K562 (cell line): ENCODE data around the gene PRDX2. TPM values are rescaled to one million over a fixed set of nuclear protein-coding genes. Genes with fewer than 3 reads are reported as not detected.
A peak's percentile ranks its signal among the peaks of the same experiment; 100 is the strongest.

ENCODE experiments used
- CHD1 ChIP-seq: fragments of 200-600 bp; sonication (generic); IDR thresholded peaks from one replicate; pipeline ENCODE4 v1.6.1; 2012; ENCODE audit warnings: mild to moderate bottlenecking, moderate library complexity, low read length, inconsistent platforms
- ERF ChIP-seq: fragments of 450-650 bp; formaldehyde crosslinking; IDR thresholded peaks from 2 replicates; pipeline ENCODE4 v1.4.0; 2020; ENCODE audit warnings: mild to moderate bottlenecking, mixed read lengths
- GABPB1 ChIP-seq: sonication (generic); formaldehyde crosslinking; IDR thresholded peaks from 2 replicates; pipeline ENCODE4 v1.8.0; 2022; ENCODE audit warnings: mild to moderate bottlenecking, missing genetic modification reagents
- HNRNPLL ChIP-seq: fragments of 200-400 bp; formaldehyde crosslinking; IDR thresholded peaks from 2 replicates; pipeline ENCODE4 v1.6.1; 2017; ENCODE audit warnings: low read length, low read depth, mild to moderate bottlenecking; ENCODE audit not compliant: poor library complexity, severe bottlenecking
- ILK ChIP-seq: fragments of 450-650 bp; IDR thresholded peaks from 2 replicates; pipeline ENCODE4 v1.6.1; 2016; ENCODE audit warnings: missing genetic modification characterization, low read depth, mild to moderate bottlenecking, missing compliant biosample characterization, moderate library complexity, borderline replicate concordance
- KAT2B ChIP-seq: IDR thresholded peaks from one replicate; pipeline ENCODE4 v1.6.1; 2012; ENCODE audit warnings: low read depth, mild to moderate bottlenecking, control low read depth, inconsistent platforms, low read length, moderate library complexity
- KLF16 ChIP-seq: IDR thresholded peaks from 2 replicates; pipeline ENCODE4 v1.6.1; 2016; ENCODE audit warnings: antibody characterized with exemption
- NR2F6 ChIP-seq: fragments of 450-650 bp; formaldehyde crosslinking; IDR thresholded peaks from 2 replicates; pipeline ENCODE4 v1.4.0; 2020; ENCODE audit warnings: mild to moderate bottlenecking
- PHF8 ChIP-seq: fragments of 200-600 bp; sonication (generic); IDR thresholded peaks from 2 replicates; pipeline ENCODE4 v1.6.1; 2012; ENCODE audit warnings: mixed run types, mild to moderate bottlenecking, inconsistent platforms, low read length, moderate library complexity, borderline replicate concordance
- PURB ChIP-seq: sonication (generic); formaldehyde crosslinking; IDR thresholded peaks from 2 replicates; pipeline ENCODE4 v1.9.0; 2021; ENCODE audit warnings: low read depth, mild to moderate bottlenecking, missing genetic modification reagents
- SAP30 ChIP-seq: fragments of 200-600 bp; sonication (generic); IDR thresholded peaks from 2 replicates; pipeline ENCODE4 v1.6.1; 2012; ENCODE audit warnings: borderline replicate concordance, low read depth, mild to moderate bottlenecking, moderate library complexity, low read length, control low read depth, inconsistent platforms; ENCODE audit not compliant: insufficient read depth, poor library complexity, severe bottlenecking
- SOX6 ChIP-seq: fragments of 450-650 bp; IDR thresholded peaks from 2 replicates; pipeline ENCODE4 v1.6.1; 2014; ENCODE audit warnings: mild to moderate bottlenecking
- TSC22D4 ChIP-seq: fragments of 450-650 bp; IDR thresholded peaks from 2 replicates; pipeline ENCODE4 v1.6.1; 2016; ENCODE audit warnings: missing genetic modification characterization, missing biosample characterization, control low read depth
- ZNF175 ChIP-seq: fragments of 200-800 bp; sonication (Bioruptor generic); IDR thresholded peaks from 2 replicates; pipeline ENCODE4 v1.6.1; 2016; ENCODE audit warnings: low read depth, mild to moderate bottlenecking, missing genetic modification characterization, missing compliant biosample characterization
- ZNF384 ChIP-seq: IDR thresholded peaks from 2 replicates; pipeline ENCODE4 v1.6.1; 2012; ENCODE audit warnings: low read depth, low read length, improper control_type of control experiment
- ZNF41 ChIP-seq: fragments of 250-450 bp; sonication (Bioruptor Pico); conservative IDR thresholded peaks from 2 replicates; pipeline ENCODE4 v1.4.0; 2020; ENCODE audit warnings: mild to moderate bottlenecking
- ZNF57 ChIP-seq: fragments of 450-650 bp; formaldehyde crosslinking; IDR thresholded peaks from 2 replicates; pipeline ENCODE4 v1.4.0; 2020; ENCODE audit warnings: mild to moderate bottlenecking, moderate library complexity
- polyA plus RNA-seq, 8 experiments: library from polyadenylated mRNA; depleted of rRNA in 4 of 8; stranded (reverse) in 5 of 8; unstranded in 3 of 8; fragments of >200 nt; fragmentation: Nextera tagmentation in 2 of 8; fragmentation: Illumina TruSeq in 1 of 8; extraction: Ambion mirVana in 2 of 8; extraction: Trizol in 1 of 8; gene quantifications; 2 replicates each; pipeline versions ENCODE4 v1.2.1 to v1.2.3, GENCODE V29; 2011 to 2014; ENCODE audit warnings: inconsistent platforms in 1 of 8, missing spikeins in 1 of 8
- total RNA-seq, 7 experiments: library from RNA; depleted of rRNA in 6 of 7; stranded (reverse); fragments of >200 nt in 6 of 7; fragmentation: Illumina TruSeq in 2 of 7; extraction: Trizol in 2 of 7; gene quantifications; 2 replicates each; pipeline versions ENCODE4 v1.2.1 to v1.2.3, GENCODE V29; 2011 to 2021; ENCODE audit warnings: low replicate concordance in 1 of 7
- TF ChIP-seq, protein P1 (sequence below): fragments of 200-800 bp; sonication (Bioruptor generic); IDR thresholded peaks from 2 replicates; pipeline ENCODE4 v1.6.1; 2017; ENCODE audit warnings: missing genetic modification characterization, missing compliant biosample characterization
- TF ChIP-seq, protein P2 (sequence below): sonication (generic); formaldehyde crosslinking; IDR thresholded peaks from 2 replicates; pipeline ENCODE4 v1.8.0; 2023; ENCODE audit warnings: mild to moderate bottlenecking, missing genetic modification reagents
- TF ChIP-seq, protein P3 (sequence below): fragments of 450-650 bp; formaldehyde crosslinking; IDR thresholded peaks from 2 replicates; pipeline ENCODE4 v1.4.0; 2020; ENCODE audit warnings: mild to moderate bottlenecking, moderate library complexity
- TF ChIP-seq, protein P4 (sequence below): fragments of 250-450 bp; sonication (Bioruptor Pico); IDR thresholded peaks from 2 replicates; pipeline ENCODE4 v1.9.0; 2021; ENCODE audit warnings: mild to moderate bottlenecking

Gene PRDX2
- total and polyA plus RNA-seq, 9 of the 15 experiments (the other 6 are each of a cell fraction or from before 2014, with no cell fraction given), result 206 to 1,183 (median 415) TPM

DNA sequence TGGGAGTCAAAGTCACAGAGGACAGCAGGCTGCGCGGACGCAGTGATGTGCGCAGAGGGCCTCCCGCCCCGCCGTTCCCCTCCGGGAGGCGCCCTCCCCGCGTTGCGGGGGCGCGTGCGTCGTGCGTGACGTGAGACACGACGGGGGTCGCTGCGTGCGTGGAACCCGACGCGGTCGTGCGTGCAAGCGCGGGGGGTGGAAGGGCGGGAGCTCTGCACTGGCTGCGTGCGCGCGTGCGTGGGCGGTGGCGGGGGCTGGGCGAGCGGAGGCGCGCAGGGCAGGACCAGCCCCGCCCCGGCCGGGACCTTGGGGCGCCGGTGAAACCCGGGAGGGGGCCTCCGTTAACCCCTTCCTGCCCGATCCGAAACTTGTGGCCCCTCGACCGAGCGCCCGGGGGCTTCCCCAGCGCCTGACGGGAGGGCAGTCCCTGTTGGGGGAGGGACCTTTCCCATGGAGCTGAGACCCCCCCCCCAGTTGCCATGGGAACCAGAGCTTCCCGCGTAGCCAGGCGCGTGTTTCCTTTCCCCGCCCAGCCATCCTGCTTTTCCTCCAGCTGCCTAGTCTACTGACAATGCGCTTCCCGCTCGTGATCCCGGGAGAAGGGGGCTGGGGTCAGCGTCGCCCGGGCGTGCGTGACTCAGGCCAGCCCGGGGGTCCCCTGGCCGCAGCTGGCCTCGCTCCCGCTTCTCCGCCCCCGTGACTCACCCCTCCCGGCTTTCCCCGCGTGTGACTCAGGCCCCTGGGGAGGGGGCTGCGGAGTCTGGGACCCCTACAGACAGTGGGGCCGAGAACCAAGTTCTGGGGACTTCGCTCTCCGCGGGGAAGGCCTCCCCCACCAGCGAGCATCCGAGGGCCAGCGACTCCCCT lies 18.9 kb downstream of the PRDX2 start (continued):
- TF ChIP-seq, protein P1, sequence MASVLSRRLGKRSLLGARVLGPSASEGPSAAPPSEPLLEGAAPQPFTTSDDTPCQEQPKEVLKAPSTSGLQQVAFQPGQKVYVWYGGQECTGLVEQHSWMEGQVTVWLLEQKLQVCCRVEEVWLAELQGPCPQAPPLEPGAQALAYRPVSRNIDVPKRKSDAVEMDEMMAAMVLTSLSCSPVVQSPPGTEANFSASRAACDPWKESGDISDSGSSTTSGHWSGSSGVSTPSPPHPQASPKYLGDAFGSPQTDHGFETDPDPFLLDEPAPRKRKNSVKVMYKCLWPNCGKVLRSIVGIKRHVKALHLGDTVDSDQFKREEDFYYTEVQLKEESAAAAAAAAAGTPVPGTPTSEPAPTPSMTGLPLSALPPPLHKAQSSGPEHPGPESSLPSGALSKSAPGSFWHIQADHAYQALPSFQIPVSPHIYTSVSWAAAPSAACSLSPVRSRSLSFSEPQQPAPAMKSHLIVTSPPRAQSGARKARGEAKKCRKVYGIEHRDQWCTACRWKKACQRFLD (CRISPR knock-in tag), result no peak
- TF ChIP-seq GABPB1, result peak; percentile 71
- no peak for TF ChIP-seq KAT2B
- peak; percentile 42; the same call in 1 of the 2 replicates for TF ChIP-seq ZNF175 (CRISPR knock-in tag)
- TF ChIP-seq CHD1, result no peak
- TF ChIP-seq PURB (CRISPR knock-in tag), result no peak
- TF ChIP-seq, protein P2, sequence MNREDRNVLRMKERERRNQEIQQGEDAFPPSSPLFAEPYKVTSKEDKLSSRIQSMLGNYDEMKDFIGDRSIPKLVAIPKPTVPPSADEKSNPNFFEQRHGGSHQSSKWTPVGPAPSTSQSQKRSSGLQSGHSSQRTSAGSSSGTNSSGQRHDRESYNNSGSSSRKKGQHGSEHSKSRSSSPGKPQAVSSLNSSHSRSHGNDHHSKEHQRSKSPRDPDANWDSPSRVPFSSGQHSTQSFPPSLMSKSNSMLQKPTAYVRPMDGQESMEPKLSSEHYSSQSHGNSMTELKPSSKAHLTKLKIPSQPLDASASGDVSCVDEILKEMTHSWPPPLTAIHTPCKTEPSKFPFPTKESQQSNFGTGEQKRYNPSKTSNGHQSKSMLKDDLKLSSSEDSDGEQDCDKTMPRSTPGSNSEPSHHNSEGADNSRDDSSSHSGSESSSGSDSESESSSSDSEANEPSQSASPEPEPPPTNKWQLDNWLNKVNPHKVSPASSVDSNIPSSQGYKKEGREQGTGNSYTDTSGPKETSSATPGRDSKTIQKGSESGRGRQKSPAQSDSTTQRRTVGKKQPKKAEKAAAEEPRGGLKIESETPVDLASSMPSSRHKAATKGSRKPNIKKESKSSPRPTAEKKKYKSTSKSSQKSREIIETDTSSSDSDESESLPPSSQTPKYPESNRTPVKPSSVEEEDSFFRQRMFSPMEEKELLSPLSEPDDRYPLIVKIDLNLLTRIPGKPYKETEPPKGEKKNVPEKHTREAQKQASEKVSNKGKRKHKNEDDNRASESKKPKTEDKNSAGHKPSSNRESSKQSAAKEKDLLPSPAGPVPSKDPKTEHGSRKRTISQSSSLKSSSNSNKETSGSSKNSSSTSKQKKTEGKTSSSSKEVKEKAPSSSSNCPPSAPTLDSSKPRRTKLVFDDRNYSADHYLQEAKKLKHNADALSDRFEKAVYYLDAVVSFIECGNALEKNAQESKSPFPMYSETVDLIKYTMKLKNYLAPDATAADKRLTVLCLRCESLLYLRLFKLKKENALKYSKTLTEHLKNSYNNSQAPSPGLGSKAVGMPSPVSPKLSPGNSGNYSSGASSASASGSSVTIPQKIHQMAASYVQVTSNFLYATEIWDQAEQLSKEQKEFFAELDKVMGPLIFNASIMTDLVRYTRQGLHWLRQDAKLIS (CRISPR knock-in tag), result 0 out of 2 replicates have a peak, but pooled peaks have one; percentile 34
- TF ChIP-seq NR2F6, result no peak
- TF ChIP-seq ZNF384, result no peak
- TF ChIP-seq ZNF57 (CRISPR knock-in tag), result no peak
- peak; percentile 62 for TF ChIP-seq HNRNPLL
- TF ChIP-seq, protein P3, sequence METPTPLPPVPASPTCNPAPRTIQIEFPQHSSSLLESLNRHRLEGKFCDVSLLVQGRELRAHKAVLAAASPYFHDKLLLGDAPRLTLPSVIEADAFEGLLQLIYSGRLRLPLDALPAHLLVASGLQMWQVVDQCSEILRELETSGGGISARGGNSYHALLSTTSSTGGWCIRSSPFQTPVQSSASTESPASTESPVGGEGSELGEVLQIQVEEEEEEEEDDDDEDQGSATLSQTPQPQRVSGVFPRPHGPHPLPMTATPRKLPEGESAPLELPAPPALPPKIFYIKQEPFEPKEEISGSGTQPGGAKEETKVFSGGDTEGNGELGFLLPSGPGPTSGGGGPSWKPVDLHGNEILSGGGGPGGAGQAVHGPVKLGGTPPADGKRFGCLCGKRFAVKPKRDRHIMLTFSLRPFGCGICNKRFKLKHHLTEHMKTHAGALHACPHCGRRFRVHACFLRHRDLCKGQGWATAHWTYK (CRISPR knock-in tag), result peak; percentile 88; the same call in 1 of the 2 replicates
- no peak for TF ChIP-seq ZNF41 (CRISPR knock-in tag)
- TF ChIP-seq ERF (CRISPR knock-in tag), result no peak
- no peak for TF ChIP-seq ILK (tag)
- TF ChIP-seq, protein P4, sequence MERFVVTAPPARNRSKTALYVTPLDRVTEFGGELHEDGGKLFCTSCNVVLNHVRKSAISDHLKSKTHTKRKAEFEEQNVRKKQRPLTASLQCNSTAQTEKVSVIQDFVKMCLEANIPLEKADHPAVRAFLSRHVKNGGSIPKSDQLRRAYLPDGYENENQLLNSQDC, result no peak
- TF ChIP-seq KLF16, result no peak
- TF ChIP-seq SOX6, result no peak; the same call in 1 of the 2 replicates
- TF ChIP-seq PHF8, result peak; percentile 55; the same call in 1 of the 2 replicates
- no peak for TF ChIP-seq TSC22D4 (tag)
- peak; percentile 41 for TF ChIP-seq SAP30
